ENCODE results near the gene OR8B4. TPM values are rescaled to one million over a fixed set of nuclear protein-coding genes. Genes with fewer than 3 reads are reported as not detected.

Gene OR8B4
- total RNA-seq, 2 experiments from 2014 or later, result not detected

DNA sequence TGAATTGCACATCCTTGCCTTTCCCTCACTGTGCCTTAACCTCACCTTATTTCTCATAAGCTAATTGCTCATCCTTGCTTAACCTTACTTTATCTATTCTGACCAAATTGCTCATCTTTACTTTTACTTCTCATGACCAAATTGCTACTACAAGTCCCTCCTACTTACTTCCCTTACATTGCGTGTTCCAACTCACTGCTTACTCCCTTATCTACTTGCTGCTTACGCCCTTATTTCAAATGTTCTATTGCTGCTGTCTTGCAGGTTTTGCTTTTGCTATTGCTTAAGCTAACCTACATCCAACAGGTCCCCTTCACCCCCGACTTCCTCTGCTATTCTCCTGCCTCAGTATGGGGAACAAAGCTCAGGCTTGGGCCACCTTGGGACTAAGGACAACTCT, 48.4 kb downstream of the OR8B4 start:
- Histone ChIP-seq H3K4me3 (ENCODE audit: low read depth, low read length, poor library complexity, severe bottlenecking) (no peak overlapping the region), H3K9me2 (ENCODE audit: insufficient read depth, low read length) (no peaks in the 10 kb centered on the region), H3K9me3 (ENCODE audit: low read length) (no peaks in the 10 kb centered on the region), H3K36me3 (ENCODE audit: insufficient read depth, low read length) (no peaks in the 10 kb centered on the region), H3K4me1 (ENCODE audit: insufficient read depth, low read length, poor library complexity, severe bottlenecking) (no peaks in the 10 kb centered on the region), H4K20me1 (ENCODE audit: insufficient read depth, low read length) (no peaks in the 10 kb centered on the region), H3K27ac (ENCODE audit: low read depth, low read length, poor library complexity, severe bottlenecking) (no peak overlapping the region), H3K4me2 (ENCODE audit: low read length) (no peak overlapping the region), H3K79me2 (ENCODE audit: insufficient read depth, low read depth, low read length) (no peaks in the 10 kb centered on the region), H2AFZ (ENCODE audit: low read length) (no peak overlapping the region)
- TF ChIP-seq, protein P1, sequence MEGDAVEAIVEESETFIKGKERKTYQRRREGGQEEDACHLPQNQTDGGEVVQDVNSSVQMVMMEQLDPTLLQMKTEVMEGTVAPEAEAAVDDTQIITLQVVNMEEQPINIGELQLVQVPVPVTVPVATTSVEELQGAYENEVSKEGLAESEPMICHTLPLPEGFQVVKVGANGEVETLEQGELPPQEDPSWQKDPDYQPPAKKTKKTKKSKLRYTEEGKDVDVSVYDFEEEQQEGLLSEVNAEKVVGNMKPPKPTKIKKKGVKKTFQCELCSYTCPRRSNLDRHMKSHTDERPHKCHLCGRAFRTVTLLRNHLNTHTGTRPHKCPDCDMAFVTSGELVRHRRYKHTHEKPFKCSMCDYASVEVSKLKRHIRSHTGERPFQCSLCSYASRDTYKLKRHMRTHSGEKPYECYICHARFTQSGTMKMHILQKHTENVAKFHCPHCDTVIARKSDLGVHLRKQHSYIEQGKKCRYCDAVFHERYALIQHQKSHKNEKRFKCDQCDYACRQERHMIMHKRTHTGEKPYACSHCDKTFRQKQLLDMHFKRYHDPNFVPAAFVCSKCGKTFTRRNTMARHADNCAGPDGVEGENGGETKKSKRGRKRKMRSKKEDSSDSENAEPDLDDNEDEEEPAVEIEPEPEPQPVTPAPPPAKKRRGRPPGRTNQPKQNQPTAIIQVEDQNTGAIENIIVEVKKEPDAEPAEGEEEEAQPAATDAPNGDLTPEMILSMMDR (conservative IDR thresholded peaks at IDR 0.05; ENCODE audit: low read length), result no peak
- TF ChIP-seq EZH2phosphoT487 (IDR thresholded peaks at IDR 0.05; ENCODE audit: borderline replicate concordance, low read depth, low read length), result no peak
- intact Hi-C loops (cut with micrococcal nuclease; ENCODE audit: unreplicated experiment), result no loop called here
- no TSS peak for BruUV-seq (replicated peaks)
- DNase-seq (ENCODE audit: low spot score), result no peak
- ChIA-PET CTCF (ENCODE audit: unreplicated experiment) (no interaction called here), POLR2A (no interaction called here)

Other genes with a start within 250 kb of the OR8B4 start
- gene OR10D3, start 241.5 kb downstream of the OR8B4 start, total RNA-seq (2014; rRNA removed; shearing (Covaris generic)), result not detected in 2 replicates
- gene OR10D3, start 241.5 kb downstream of the OR8B4 start, total RNA-seq (2022), result not detected in 2 replicates
- not detected in 2 replicates for gene OR8G1, start 183.8 kb downstream of the OR8B4 start, total RNA-seq (2014; rRNA removed; shearing (Covaris generic))
- not detected in 2 replicates for gene OR8G1, start 183.8 kb downstream of the OR8B4 start, total RNA-seq (2022)
- gene OR8G5, start 168.5 kb downstream of the OR8B4 start, total RNA-seq (2014; rRNA removed; shearing (Covaris generic)), result not detected in 2 replicates
- not detected in 2 replicates for gene OR8G5, start 168.5 kb downstream of the OR8B4 start, total RNA-seq (2022)
- gene OR8D1, start 110.9 kb downstream of the OR8B4 start, total RNA-seq (2014; rRNA removed; shearing (Covaris generic)), result not detected in 2 replicates
- gene OR8D1, start 110.9 kb downstream of the OR8B4 start, total RNA-seq (2022), result not detected in 2 replicates
- gene OR8D2, start 104.7 kb downstream of the OR8B4 start, total RNA-seq (2014; rRNA removed; shearing (Covaris generic)), result not detected in 2 replicates
- gene OR8D2, start 104.7 kb downstream of the OR8B4 start, total RNA-seq (2022), result not detected in 2 replicates
- not detected in 2 replicates for gene OR8B2, start 40.4 kb downstream of the OR8B4 start, total RNA-seq (2014; rRNA removed; shearing (Covaris generic))
- gene OR8B2, start 40.4 kb downstream of the OR8B4 start, total RNA-seq (2022), result not detected in 2 replicates
- not detected in 2 replicates for gene OR8B3, start 25.8 kb downstream of the OR8B4 start, total RNA-seq (2014; rRNA removed; shearing (Covaris generic))
- gene OR8B3, start 25.8 kb downstream of the OR8B4 start, total RNA-seq (2022), result not detected in 2 replicates
- not detected in 2 replicates for gene OR8B8, start 20.8 kb upstream of the OR8B4 start, total RNA-seq (2014; rRNA removed; shearing (Covaris generic))
- not detected in 2 replicates for gene OR8B8, start 20.8 kb upstream of the OR8B4 start, total RNA-seq (2022)
- gene OR8B12, start 118.8 kb upstream of the OR8B4 start, total RNA-seq (2014; rRNA removed; shearing (Covaris generic)), result not detected in 2 replicates
- gene OR8B12, start 118.8 kb upstream of the OR8B4 start, total RNA-seq (2022), result not detected in 2 replicates
- gene OR8A1, start 145.1 kb upstream of the OR8B4 start, total RNA-seq (2014; rRNA removed; shearing (Covaris generic)), result not detected in 2 replicates
- gene OR8A1, start 145.1 kb upstream of the OR8B4 start, total RNA-seq (2022), result not detected in 2 replicates
- not detected in 2 replicates for gene PANX3, start 186.6 kb upstream of the OR8B4 start, total RNA-seq (2014; rRNA removed; shearing (Covaris generic))
- not detected in 2 replicates for gene PANX3, start 186.6 kb upstream of the OR8B4 start, total RNA-seq (2022)
- gene TBRG1, start 198.0 kb upstream of the OR8B4 start, total RNA-seq (2014; rRNA removed; shearing (Covaris generic)), result 23.3 and 30.0 TPM in 2 replicates
- gene TBRG1, start 198.0 kb upstream of the OR8B4 start, total RNA-seq (2022), result 34.0 and 39.1 TPM in 2 replicates
- 2.6 and 4.8 TPM in 2 replicates for gene SIAE, start 248.9 kb upstream of the OR8B4 start, total RNA-seq (2014; rRNA removed; shearing (Covaris generic))
- gene SIAE, start 248.9 kb upstream of the OR8B4 start, total RNA-seq (2022), result 7.3 and 8.6 TPM in 2 replicates
- 2.4 and 5.1 TPM in 2 replicates for gene SPA17, start 249.0 kb upstream of the OR8B4 start, total RNA-seq (2014; rRNA removed; shearing (Covaris generic))
- gene SPA17, start 249.0 kb upstream of the OR8B4 start, total RNA-seq (2022), result 5.1 and 5.5 TPM in 2 replicates